Small intestine (tissue), 7 donors: Measurements from ENCODE around the gene MYMX. TPM values are rescaled to one million over a fixed set of nuclear protein-coding genes. Genes with fewer than 3 reads are reported as not detected.

Experiments used
- DNase-seq, 2 donors: peaks; one replicate each; pipeline versions ENCODE4 v3.0.0 to v3.0.0-alpha.2; 2013
- FAIRE-seq: peaks from 2 replicates; lab custom pipeline; 2012; peaks lifted over from hg19 to GRCh38; lab: Jason Lieb, UNC
- H3K27ac ChIP-seq, 3 donors: one replicate each; pipeline ENCODE4 v1.5.1; 2013; ENCODE audit warnings: low read length in 2 of 3, mild to moderate bottlenecking in 2 of 3, control low read depth in 1 of 3, inconsistent platforms in 1 of 3, low read depth in 1 of 3, moderate library complexity in 1 of 3
- H3K27me3 ChIP-seq, 3 donors: one replicate each; pipeline ENCODE4 v1.6.1; 2013; ENCODE audit warnings: low read length in 3 of 3, inconsistent platforms in 1 of 3; ENCODE audit not compliant: control insufficient read depth in 3 of 3, insufficient read depth in 3 of 3
- H3K36me3 ChIP-seq, 3 donors: one replicate each; pipeline ENCODE4 v1.6.1; 2013; ENCODE audit warnings: low read length in 3 of 3, inconsistent platforms in 1 of 3, low read depth in 1 of 3, mild to moderate bottlenecking in 1 of 3, moderate library complexity in 1 of 3; ENCODE audit not compliant: control insufficient read depth in 3 of 3, insufficient read depth in 2 of 3
- H3K4me1 ChIP-seq, 3 donors: one replicate each; pipeline ENCODE4 v1.6.1; 2013; ENCODE audit warnings: low read length in 2 of 3, inconsistent platforms in 1 of 3, low read depth in 1 of 3, mild to moderate bottlenecking in 1 of 3, moderate library complexity in 1 of 3; ENCODE audit not compliant: control insufficient read depth in 3 of 3, insufficient read depth in 2 of 3
- H3K4me3 ChIP-seq, 3 donors: one replicate each; pipeline ENCODE4 v1.5.1; 2013; ENCODE audit warnings: low read length in 3 of 3, control low read depth in 1 of 3, inconsistent platforms in 1 of 3, low read depth in 1 of 3, mild to moderate bottlenecking in 1 of 3, moderate library complexity in 1 of 3
- H3K9me3 ChIP-seq, 2 donors: one replicate each; pipeline ENCODE4 v1.6.1; 2013; ENCODE audit warnings: low read depth in 1 of 2, low read length in 1 of 2; ENCODE audit not compliant: control insufficient read depth in 2 of 2, insufficient read depth in 1 of 2
- WGBS, 3 donors: extraction: QIAGEN DNeasy Blood & Tissue Kit; methylation state at CpG; one replicate each; pipeline ENCODE4 v1.1.7; 2013; 5-methylcytosine and 5-hydroxymethylcytosine counted together
- polyA plus RNA-seq, 4 donors: library from polyadenylated mRNA; stranded (reverse) in 3 of 4; unstranded in 1 of 4; fragments of 200-250 nt in 3 of 4; fragments of 120-200 nt in 1 of 4; gene quantifications; one replicate each; pipeline versions ENCODE4 v1.2.1 to v1.2.3, GENCODE V29; 2013
- donor health status: healthy with polysubstance abuse.
- donor health status: control.
- donor health status: control.
- donor health status: Bipolar disorder and iron deficiency.
- donor health status: healthy.

The MYMX gene
- polyA plus RNA-seq, 4 donors = 0.19 to 0.98 TPM; not detected in 2

GRCh38 chr6:44202332-44202971 is 14.3 kb upstream of the MYMX start:
- Histone ChIP-seq H3K27me3 (no peaks in the 10 kb centered on the region), H3K27ac (no peak overlapping the region), H3K36me3 (no peaks in the 10 kb centered on the region), H3K4me1 (peaks cover 0 to 20% (median 0%) of the 10 kb centered on the region in 3 donors), H3K4me3 (no peak overlapping the region), H3K9me3 (no peaks in the 10 kb centered on the region)
- FAIRE-seq (no peak), DNase-seq (no peak)
- 82 to 85% (median 84%) methylated on average over 4 of the region's 4 CpGs for WGBS, 3 donors

DNA sequence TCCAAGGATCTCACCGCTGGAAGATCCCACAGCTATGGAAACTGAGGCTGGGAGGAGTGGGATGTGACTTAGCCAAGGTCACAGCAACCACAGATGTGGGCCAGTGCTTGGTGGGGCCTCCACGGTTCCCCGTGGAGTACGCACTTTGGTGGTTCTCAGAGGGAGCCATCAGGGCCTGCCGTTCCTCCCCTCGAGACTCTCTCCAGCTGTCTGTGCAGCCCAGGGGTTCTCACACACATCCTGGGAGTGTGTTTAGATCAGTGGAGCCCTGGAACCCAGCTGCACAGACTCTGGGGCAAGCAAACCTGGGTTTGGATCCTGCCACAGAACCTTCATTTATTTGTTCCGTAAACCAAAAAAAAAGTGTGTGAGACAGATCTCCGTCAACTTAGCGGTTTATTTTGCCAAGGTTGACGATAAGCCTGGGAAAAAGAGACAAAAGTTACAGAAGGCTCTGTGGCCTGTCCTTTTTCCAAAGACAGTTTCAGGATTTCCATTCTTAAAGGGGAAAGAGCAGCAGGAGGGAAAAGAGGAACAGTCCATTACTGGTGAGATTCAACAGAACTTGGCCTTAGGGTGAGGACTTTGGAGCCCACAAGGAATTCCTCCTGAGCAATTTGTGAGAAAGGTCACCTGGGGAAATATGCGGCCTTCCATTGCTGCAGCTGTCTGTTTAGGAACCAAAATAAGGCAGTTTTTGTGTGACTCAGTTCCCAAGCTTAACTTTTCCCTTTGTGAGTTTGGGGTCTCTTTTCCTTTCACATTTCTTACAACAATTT is 13.6 kb upstream of the MYMX start:
- Histone ChIP-seq H3K27ac (peak overlapping the region in 2 of 3 donors; percentile 24 to 28), H3K27me3 (no peaks in the 10 kb centered on the region), H3K4me3 (no peak overlapping the region), H3K36me3 (no peaks in the 10 kb centered on the region), H3K4me1 (peaks cover 0 to 20% (median 0%) of the 10 kb centered on the region in 3 donors), H3K9me3 (no peaks in the 10 kb centered on the region)
- FAIRE-seq (no peak), DNase-seq (peak; percentile 62 to 66)
- WGBS, 3 donors = 80 to 87% (median 80%) methylated on average over 11 of the region's 11 CpGs

DNA sequence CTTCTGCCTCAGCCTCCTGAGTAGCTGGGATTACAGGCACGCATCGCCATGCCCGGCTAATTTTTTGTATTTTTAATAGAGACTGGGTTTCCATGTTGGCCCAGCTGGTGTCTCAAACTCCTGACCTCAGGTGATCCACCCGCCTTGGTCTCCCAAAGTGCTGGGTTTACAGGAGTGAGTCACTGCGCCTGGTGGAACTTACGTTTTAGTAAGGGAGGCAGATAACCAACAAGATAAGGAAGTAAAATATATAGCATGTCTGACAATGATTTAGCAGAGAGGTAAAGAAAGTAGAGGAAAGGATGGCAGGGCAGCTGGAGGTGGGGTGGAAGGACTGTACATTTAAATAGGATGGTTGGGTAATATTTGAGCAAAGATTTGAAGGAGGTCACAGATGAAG is 12.8 kb upstream of the MYMX start:
- DNase-seq (peak in 1 of 2 donors; percentile 26), FAIRE-seq (no peak)
- Histone ChIP-seq H3K36me3 (no peaks in the 10 kb centered on the region), H3K27me3 (no peaks in the 10 kb centered on the region), H3K27ac (no peak overlapping the region), H3K9me3 (no peaks in the 10 kb centered on the region), H3K4me1 (peaks cover 0 to 20% (median 0%) of the 10 kb centered on the region in 3 donors), H3K4me3 (no peak overlapping the region)
- WGBS, 3 donors = 64 to 82% (median 73%) methylated on average over 6 of the region's 6 CpGs

GRCh38 chr6:44207966-44208365 is 8.8 kb upstream of the MYMX start:
- WGBS, 3 donors = 75 to 90% (median 79%) methylated on average over 6 of the region's 6 CpGs

DNA sequence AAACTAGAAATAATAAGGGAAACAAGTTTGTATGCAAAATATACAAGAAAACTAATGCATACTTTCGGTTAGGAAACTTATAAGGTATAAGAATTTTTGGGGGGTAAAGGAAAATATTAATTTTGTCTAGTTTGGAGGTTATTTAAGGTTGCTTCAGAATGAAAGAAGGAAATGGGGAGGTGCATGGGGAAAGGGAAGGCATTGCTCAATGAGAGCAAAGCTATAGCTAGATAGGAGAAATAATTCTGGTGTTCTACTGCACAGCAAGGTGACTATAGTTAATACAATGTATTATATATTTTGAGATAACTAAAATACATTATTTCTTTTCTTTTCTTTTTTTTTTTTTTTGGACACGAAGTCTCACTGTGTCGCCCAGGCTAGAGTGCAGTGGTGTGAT is 5.4 kb upstream of the MYMX start:
- H3K4me3 ChIP-seq = no peak overlapping the region
- H3K36me3 ChIP-seq = no peaks in the 10 kb centered on the region
- DNase-seq (no peak), FAIRE-seq (no peak)
- H3K27me3 ChIP-seq = no peaks in the 10 kb centered on the region
- H3K4me1 ChIP-seq = no peaks in the 10 kb centered on the region
- 90 to 95% (median 91%) methylated on average over 3 of the region's 3 CpGs for WGBS, 3 donors
- no peaks in the 10 kb centered on the region for H3K9me3 ChIP-seq
- H3K27ac ChIP-seq = no peak overlapping the region

More at GRCh38 chr6:44207966-44208365, 8.8 kb upstream of the MYMX start:
- no peak overlapping the region for H3K4me3 ChIP-seq
- no peaks in the 10 kb centered on the region for H3K27me3 ChIP-seq
- peaks cover 0 to 4% (median 0%) of the 10 kb centered on the region in 3 donors for H3K4me1 ChIP-seq
- FAIRE-seq (no peak), DNase-seq (no peak)
- H3K27ac ChIP-seq = no peak overlapping the region
- no peaks in the 10 kb centered on the region for H3K9me3 ChIP-seq
- no peaks in the 10 kb centered on the region for H3K36me3 ChIP-seq

- Histone ChIP-seq H3K36me3 (no peaks in the 10 kb centered on the region), H3K9me3 (no peaks in the 10 kb centered on the region), H3K4me1 (peaks cover 0 to 22% (median 0%) of the 10 kb centered on the region in 3 donors), H3K27ac (no peak overlapping the region), H3K4me3 (no peak overlapping the region), H3K27me3 (no peaks in the 10 kb centered on the region)
- FAIRE-seq (no peak), DNase-seq (no peak)
- 83 to 92% (median 92%) methylated on average over 6 of the region's 6 CpGs for WGBS, 3 donors
Measured at GRCh38 chr6:44214307-44214706, 2.4 kb upstream of the MYMX start.

DNA sequence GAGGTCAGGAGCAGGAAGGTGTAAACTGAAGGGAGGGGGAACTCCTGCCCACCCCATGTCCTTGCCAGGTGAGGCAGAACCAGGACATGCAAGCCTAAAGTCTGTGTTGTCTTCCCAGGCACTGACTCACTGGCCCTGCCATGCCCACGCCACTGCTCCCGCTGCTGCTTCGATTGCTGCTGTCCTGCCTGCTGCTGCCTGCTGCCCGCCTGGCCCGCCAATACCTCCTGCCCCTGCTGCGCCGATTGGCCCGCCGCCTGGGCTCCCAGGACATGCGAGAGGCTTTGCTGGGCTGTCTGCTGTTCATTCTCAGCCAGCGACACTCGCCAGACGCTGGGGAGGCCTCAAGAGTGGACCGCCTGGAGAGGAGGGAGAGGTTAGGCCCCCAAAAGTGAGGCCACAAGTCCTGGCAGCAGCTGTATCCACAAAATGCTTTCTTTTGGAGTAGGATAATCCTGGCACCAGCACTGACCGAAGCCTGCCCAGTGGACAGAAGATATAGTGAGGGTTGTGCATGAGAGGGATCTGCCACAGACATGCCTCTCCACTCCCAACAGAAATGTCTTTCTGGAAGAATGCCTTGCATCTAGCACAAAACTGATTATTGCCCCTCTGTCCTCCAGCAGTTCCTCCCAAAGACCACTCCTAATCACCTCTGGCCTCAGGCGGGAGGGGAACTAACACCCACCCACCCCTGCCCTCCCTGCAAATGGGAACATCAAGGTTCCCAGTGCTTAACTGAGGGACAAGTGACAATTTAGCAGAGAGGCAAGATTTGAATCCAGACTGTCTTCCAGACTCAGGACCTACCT is 812 bp downstream of the MYMX start:
- no peak for DNase-seq
- peaks cover 0 to 41% (median 5%) of the 10 kb centered on the region in 3 donors for H3K4me1 ChIP-seq
- no peak overlapping the region for H3K4me3 ChIP-seq

More for the DNA sequence above, 812 bp downstream of the MYMX start:
- WGBS, 3 donors = 71 to 92% (median 83%) methylated on average over 15 to 16 of the region's 16 CpGs
- H3K9me3 ChIP-seq = no peaks in the 10 kb centered on the region
- no peak for FAIRE-seq
- peak overlapping the region in 1 of 3 donors; percentile 73 for H3K27ac ChIP-seq
- no peaks in the 10 kb centered on the region for H3K36me3 ChIP-seq
- no peaks in the 10 kb centered on the region for H3K27me3 ChIP-seq
